Naive thymus-derived CD4-positive, alpha-beta T cell (primary cell): ENCODE data around the gene NTMT1. TPM values are rescaled to one million over a fixed set of nuclear protein-coding genes. Genes with fewer than 3 reads are reported as not detected.

Experiments used
- ATAC-seq: fragments of 150-1000 bp; cut with Tn5 transposase; 2 replicates; pipeline ENCODE4 v1.10.0; 2021; ENCODE audit warnings: mild to moderate bottlenecking, moderate library complexity
- CTCF ChIA-PET: fragments of 350-600 bp; sonication (Branson Sonifier 250); formaldehyde crosslinking; loops from one replicate; lab custom pipeline; 2021; ENCODE audit warnings: antibody characterized with exemption; lab: Charles Lee
- POLR2A ChIA-PET: fragments of 350-600 bp; sonication (Branson Sonifier 250); formaldehyde crosslinking; loops from one replicate; lab custom pipeline; 2021; ENCODE audit warnings: antibody characterized with exemption, inconsistent platforms; lab: Charles Lee
- DNase-seq, 9 donors: peaks; one replicate each; pipeline versions ENCODE4 v3.0.0 to v3.0.0-alpha.2; 2020 to 2022; ENCODE audit warnings: mixed read lengths in 1 of 9
- H3K27ac ChIP-seq: one replicate; pipeline ENCODE4 v1.7.0; 2013; ENCODE audit warnings: mild to moderate bottlenecking, low read depth, low read length, moderate library complexity
- H3K27me3 ChIP-seq, 2 donors: one replicate each; pipeline ENCODE4 v1.7.0; 2013; ENCODE audit warnings: low read length in 2 of 2, mild to moderate bottlenecking in 2 of 2, moderate library complexity in 2 of 2; ENCODE audit not compliant: control insufficient read depth in 2 of 2, insufficient read depth in 2 of 2
- H3K36me3 ChIP-seq, 3 experiments: 1 replicate in 2 of 3; 2 replicates in 1 of 3; pipeline ENCODE4 v1.7.0; 2013; ENCODE audit warnings: low read length in 3 of 3, mild to moderate bottlenecking in 3 of 3, moderate library complexity in 1 of 3; ENCODE audit not compliant: insufficient read depth in 3 of 3, control insufficient read depth in 2 of 3
- H3K4me1 ChIP-seq, 2 donors: one replicate each; pipeline ENCODE4 v1.7.0; 2013; ENCODE audit warnings: low read length in 2 of 2, mild to moderate bottlenecking in 2 of 2, moderate library complexity in 1 of 2; ENCODE audit not compliant: control insufficient read depth in 2 of 2, insufficient read depth in 2 of 2
- H3K4me3 ChIP-seq: 2 replicates; pipeline ENCODE4 v1.7.0; 2013; ENCODE audit warnings: mild to moderate bottlenecking, low read length
- H3K9me3 ChIP-seq, 3 experiments: 1 replicate in 2 of 3; 2 replicates in 1 of 3; pipeline ENCODE4 v1.7.0; 2013; ENCODE audit warnings: low read length in 3 of 3; ENCODE audit not compliant: control insufficient read depth in 2 of 3
- H3K27ac Mint-ChIP-seq, 9 donors: one replicate each; pipeline ENCODE4 v1.8.0; 2020 to 2022; ENCODE audit warnings: mixed read lengths in 9 of 9, mild to moderate bottlenecking in 8 of 9, moderate library complexity in 5 of 9, inconsistent platforms in 2 of 9
- H3K27me3 Mint-ChIP-seq, 5 donors: one replicate each; pipeline ENCODE4 v1.8.0; 2021 to 2022; ENCODE audit warnings: mixed read lengths in 5 of 5, mild to moderate bottlenecking in 1 of 5
- H3K36me3 Mint-ChIP-seq, 5 donors: one replicate each; pipeline ENCODE4 v1.8.0; 2020 to 2022; ENCODE audit warnings: mixed read lengths in 5 of 5, mild to moderate bottlenecking in 3 of 5, inconsistent platforms in 1 of 5
- H3K4me1 Mint-ChIP-seq, 7 donors: one replicate each; pipeline ENCODE4 v1.8.0; 2020 to 2022; ENCODE audit warnings: mixed read lengths in 7 of 7, mild to moderate bottlenecking in 3 of 7, inconsistent platforms in 1 of 7
- H3K4me3 Mint-ChIP-seq, 10 donors: one replicate each; pipeline ENCODE4 v1.8.0; 2020 to 2022; ENCODE audit warnings: mild to moderate bottlenecking in 10 of 10, mixed read lengths in 10 of 10, moderate library complexity in 6 of 10, inconsistent platforms in 2 of 10
- H3K9me3 Mint-ChIP-seq, 11 donors: one replicate each; pipeline ENCODE4 v1.8.0; 2020 to 2022; ENCODE audit warnings: mixed read lengths in 11 of 11, mild to moderate bottlenecking in 4 of 11, inconsistent platforms in 1 of 11, moderate library complexity in 1 of 11
- intact Hi-C, 2 donors: fragments of 100-400 bp; cut with micrococcal nuclease; formaldehyde crosslinking; loops; one replicate each; pipeline ENCODE4 v1.15.1; 2023
- polyA plus RNA-seq, 2 donors: library from polyadenylated mRNA; unstranded; fragments of 300-500 nt; fragmentation: Illumina TruSeq; gene quantifications; one replicate each; pipeline ENCODE4 v1.2.3, GENCODE V29; 2021
- total RNA-seq, 6 experiments: library from RNA in 5 of 6; stranded (reverse) in 5 of 6; gene quantifications; 1 replicate in 5 of 6; 2 replicates in 1 of 6; pipeline ENCODE4 v1.2.3 and lab custom pipeline; 2021 to 2026

The NTMT1 gene
- total and polyA plus RNA-seq, 7 experiments from 2014 or later: 31.0 to 58.9 (median 43.7) TPM

DNA sequence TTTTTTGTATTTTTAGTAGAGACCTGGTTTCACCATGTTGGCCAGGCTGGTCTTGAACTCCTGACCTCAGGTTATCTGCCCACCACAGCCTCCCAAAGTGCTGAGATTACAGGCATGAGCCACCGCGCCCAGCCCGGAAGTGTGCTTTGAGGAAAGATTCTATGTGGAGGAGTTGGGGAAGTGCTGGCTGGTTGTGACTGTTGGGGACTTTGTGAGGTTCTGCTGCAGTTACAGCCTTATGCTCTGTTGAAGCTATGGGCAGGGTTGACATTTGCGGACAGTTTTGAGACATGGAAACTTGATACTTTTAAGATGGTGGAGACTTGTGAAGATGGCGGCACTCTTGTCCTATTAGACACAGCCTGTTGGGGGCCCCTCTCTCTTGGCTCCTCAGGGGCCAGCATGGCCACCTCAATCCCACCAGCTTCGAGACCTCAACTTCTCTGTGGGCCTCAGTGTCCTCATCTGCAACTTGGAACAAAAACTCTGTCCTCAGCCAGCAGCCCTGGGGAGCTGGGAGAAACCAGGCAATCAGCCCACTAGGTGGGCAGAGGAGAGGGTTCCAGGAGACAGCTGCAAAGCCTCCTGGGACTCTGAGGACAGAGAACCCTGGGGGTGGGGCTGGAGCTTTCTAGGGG, 29.9 kb upstream of the NTMT1 start:
- Mint-ChIP-seq H3K4me3 (peak overlapping the region; percentile 15 to 77 (median 40)), H3K36me3 (peaks cover 0 to 2% (median 0%) of the 10 kb centered on the region in 5 donors), H3K4me1 (peaks cover 13 to 42% (median 20%) of the 10 kb centered on the region in 7 donors), H3K27me3 (peaks cover 0 to 8% (median 5%) of the 10 kb centered on the region in 5 donors), H3K9me3 (no peaks in the 10 kb centered on the region), H3K27ac (peak overlapping the region in 5 of 9 donors; percentile 26 to 70 (median 38))
- Histone ChIP-seq H3K27ac (no peak overlapping the region), H3K4me3 (no peak overlapping the region), H3K4me1 (peaks cover 10% of the 10 kb centered on the region in 2 donors), H3K36me3 (no peaks in the 10 kb centered on the region), H3K27me3 (no peaks in the 10 kb centered on the region), H3K9me3 (no peaks in the 10 kb centered on the region)
- DNase-seq (no peak), ATAC-seq (peak; percentile 24)
- POLR2A ChIA-PET: interaction anchor here (0.7 kb wide), 1 partner anchor 287 kb away, joined by 4 read pairs; no protein-coding TSS in a partner anchor
- intact Hi-C loops: loop anchor here in 1 of 2 donors (2.0 kb wide), 1 partner anchor 15 kb away; no protein-coding TSS in a partner anchor
- CTCF ChIA-PET: interaction anchor here (0.6 to 1.2 kb wide), 4 partner anchors 13 to 464 kb away, joined by 3 read pairs; partner anchors contain the start of gene C9orf50

DNA sequence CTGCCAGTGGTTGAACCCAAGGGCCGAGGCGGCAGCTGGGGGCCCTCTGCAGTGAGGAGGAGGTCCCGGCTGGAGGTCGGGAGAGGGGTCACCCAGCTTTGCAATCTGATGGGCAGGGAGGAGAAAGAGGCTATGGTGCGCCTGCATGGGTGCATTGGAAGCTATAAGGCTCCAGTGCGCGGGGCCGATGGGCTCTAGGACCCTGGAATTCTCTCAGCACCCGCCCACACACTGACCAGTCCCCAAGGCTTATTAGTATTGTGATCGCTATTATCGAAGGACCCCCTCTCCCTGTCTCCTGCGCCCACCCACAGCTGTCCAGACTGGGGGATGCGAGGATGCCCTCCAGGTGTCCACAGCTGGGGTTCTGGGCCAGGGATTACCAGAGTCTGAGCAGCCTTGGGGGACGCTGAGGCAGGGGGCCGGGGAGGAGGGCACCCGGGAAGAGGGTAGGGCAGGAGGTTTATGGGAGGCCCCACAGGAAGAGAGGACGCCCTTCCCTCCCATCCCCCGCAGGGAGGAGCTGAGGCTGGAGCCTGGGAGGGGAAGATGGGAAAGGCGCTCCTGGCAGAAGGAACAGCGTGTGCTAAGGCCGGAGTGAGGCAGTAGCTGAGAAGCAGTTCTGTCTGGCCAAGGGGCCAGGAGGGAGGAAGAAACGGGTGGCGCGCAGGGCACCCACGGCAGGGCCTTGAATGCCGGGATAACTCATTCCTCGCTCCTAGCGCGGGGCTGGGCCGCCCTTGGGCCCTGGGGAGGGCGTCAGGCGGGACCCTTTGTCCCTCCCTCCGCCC, 29.2 kb upstream of the NTMT1 start:
- CTCF ChIA-PET: interaction anchor here (0.6 to 1.2 kb wide), 5 partner anchors 13 to 465 kb away, joined by 3 read pairs; partner anchors contain the start of gene C9orf50
- Mint-ChIP-seq H3K9me3 (no peaks in the 10 kb centered on the region), H3K36me3 (peaks cover 0 to 2% (median 0%) of the 10 kb centered on the region in 5 donors), H3K4me3 (peak overlapping the region in 8 of 10 donors; percentile 29 to 77 (median 49)), H3K27ac (peak overlapping the region in 2 of 9 donors; percentile 29 to 58), H3K27me3 (peaks cover 0 to 8% (median 5%) of the 10 kb centered on the region in 5 donors), H3K4me1 (peaks cover 13 to 42% (median 20%) of the 10 kb centered on the region in 7 donors)
- H3K4me1 ChIP-seq: peaks cover 10% of the 10 kb centered on the region in 2 donors
- no peaks in the 10 kb centered on the region for H3K27me3 ChIP-seq
- ATAC-seq: no peak
- no peak overlapping the region for H3K27ac ChIP-seq
- no peaks in the 10 kb centered on the region for H3K9me3 ChIP-seq
- no peak overlapping the region for H3K4me3 ChIP-seq
- H3K36me3 ChIP-seq: no peaks in the 10 kb centered on the region
- no peak for DNase-seq
- intact Hi-C loops: loop anchor here in 1 of 2 donors (2.0 kb wide), 1 partner anchor 16 kb away; no protein-coding TSS in a partner anchor
- POLR2A ChIA-PET: interaction anchor here (0.8 to 1.7 kb wide), 2 partner anchors 10 to 419 kb away, joined by 3 to 5 read pairs; partner anchors contain the start of gene IER5L

DNA sequence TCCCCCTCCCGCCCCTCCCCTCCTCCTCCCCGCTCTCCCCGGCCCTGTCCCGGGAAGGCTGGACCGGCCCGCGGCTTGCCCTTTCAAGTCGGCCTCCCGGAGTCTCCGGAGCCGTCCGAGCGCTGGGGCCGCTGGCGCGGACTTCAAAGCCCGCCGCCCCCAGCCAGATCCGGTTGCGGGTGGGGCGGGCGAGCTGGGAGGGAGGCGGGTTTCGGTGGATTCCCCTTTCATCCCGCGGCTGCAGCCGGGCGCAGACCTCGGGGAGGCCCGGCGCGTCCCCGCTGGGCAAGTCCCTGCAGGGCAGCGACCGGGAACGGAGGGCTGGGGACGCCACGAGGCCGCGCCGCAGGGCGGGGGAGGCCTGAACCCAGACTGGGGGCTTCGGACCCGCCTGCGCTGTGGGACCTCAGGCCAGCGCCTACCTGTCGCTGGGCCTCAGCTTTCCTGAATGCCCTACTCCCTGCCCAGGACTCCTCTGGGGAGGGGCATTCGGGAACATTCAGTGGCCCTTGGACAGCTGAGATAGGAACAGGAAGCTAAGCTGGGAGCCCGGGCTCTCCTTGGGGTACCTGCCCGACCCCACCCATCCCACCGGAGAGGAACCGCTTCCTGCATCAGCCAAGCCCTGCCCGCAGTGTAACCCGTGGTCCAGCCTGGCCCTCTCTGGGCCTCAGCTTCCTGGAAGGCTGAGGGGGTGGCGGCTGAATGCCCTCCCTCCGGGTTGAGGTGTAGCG, 28.4 kb upstream of the NTMT1 start:
- H3K4me3 Mint-ChIP-seq: peak overlapping the region; percentile 54 to 77 (median 67)
- no peaks in the 10 kb centered on the region for H3K9me3 Mint-ChIP-seq
- intact Hi-C loops: loop anchor here in 1 of 2 donors (2.0 kb wide), 1 partner anchor 17 kb away; no protein-coding TSS in a partner anchor
- H3K27ac Mint-ChIP-seq: peak overlapping the region in 5 of 9 donors; percentile 31 to 76 (median 61)
- peak; percentile 72 for ATAC-seq
- H3K27ac ChIP-seq: no peak overlapping the region
- H3K36me3 ChIP-seq: no peaks in the 10 kb centered on the region
- ChIA-PET POLR2A (interaction anchor here (0.8 to 1.7 kb wide), 3 partner anchors 10 to 420 kb away, joined by 3 to 5 read pairs (median 4); partner anchors contain the start of gene IER5L), CTCF (interaction anchor here (0.8 to 1.0 kb wide), 3 partner anchors 19 to 466 kb away, joined by 3 read pairs; no protein-coding TSS in a partner anchor)
- H3K27me3 Mint-ChIP-seq: peaks cover 0 to 8% (median 5%) of the 10 kb centered on the region in 5 donors
- DNase-seq: peak in 1 of 9 donors; percentile 68
- no peaks in the 10 kb centered on the region for H3K27me3 ChIP-seq
- peak overlapping the region; percentile 46 for H3K4me3 ChIP-seq
- H3K4me1 Mint-ChIP-seq: peaks cover 13 to 46% (median 20%) of the 10 kb centered on the region in 7 donors
- peaks cover 10% of the 10 kb centered on the region in 2 donors for H3K4me1 ChIP-seq
- H3K9me3 ChIP-seq: no peaks in the 10 kb centered on the region
- peaks cover 0 to 2% (median 0%) of the 10 kb centered on the region in 5 donors for H3K36me3 Mint-ChIP-seq

DNA sequence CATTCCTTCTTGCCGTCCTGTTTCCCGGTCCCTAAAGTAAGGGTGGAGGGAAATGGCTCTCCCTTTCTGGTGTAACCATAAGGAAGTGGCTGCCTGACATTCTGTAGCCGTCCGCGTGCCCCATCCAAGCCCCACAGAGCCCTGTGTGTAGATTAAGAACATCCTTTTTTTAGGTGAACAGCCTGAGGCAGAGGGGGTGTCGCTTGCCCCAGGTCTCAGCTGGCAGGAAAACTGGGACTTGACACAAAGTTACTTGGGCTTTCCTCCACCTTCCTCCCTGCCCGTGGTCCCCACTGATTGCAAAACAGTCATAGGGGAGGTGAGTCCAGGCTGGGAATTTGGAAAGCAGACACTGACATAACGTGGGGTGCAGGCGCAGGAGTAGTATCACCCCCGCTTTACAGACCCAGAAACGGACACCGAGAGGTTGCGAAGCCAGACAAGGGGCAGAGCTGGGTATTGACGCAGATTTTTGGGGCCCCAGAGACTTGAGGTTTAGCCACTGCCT, 27.8 kb upstream of the NTMT1 start:
- intact Hi-C loops: no loop called here
- peaks cover 10% of the 10 kb centered on the region in 2 donors for H3K4me1 ChIP-seq

DNA sequence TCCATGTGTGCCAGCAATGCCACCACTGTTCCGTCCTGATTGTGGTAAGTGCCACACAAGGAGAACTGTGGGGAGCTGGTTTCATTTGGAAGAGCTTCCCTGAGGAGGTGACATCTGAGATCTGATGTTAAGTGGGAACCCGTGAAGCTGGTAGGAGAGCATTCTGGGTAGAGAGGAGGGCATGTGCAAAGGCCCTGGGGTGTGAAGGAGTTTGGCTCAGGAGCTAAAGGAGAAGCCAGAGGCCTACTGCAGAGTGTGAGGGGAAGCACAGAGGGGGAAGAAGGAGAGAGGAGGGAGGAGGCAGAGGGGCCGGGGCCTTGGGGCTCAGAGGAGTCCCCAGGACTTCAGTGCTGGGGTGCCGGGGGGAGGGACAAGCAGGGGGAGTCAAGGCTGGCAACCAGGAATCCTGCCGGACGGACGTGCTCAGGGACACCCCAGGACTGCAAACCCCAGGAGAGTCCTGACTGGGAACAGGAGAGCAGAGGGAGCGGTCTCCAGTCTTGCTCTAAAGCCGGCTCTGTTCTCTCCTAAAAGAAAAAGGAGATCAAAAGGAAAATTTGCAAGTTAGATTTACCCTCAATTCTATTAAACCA, 24.8 kb upstream of the NTMT1 start:
- Histone ChIP-seq H3K36me3 (no peaks in the 10 kb centered on the region), H3K27ac (no peak overlapping the region), H3K4me1 (peaks cover 14 to 19% of the 10 kb centered on the region in 2 donors), H3K27me3 (no peaks in the 10 kb centered on the region), H3K9me3 (no peaks in the 10 kb centered on the region), H3K4me3 (no peak overlapping the region)
- Mint-ChIP-seq H3K4me3 (no peak overlapping the region), H3K27ac (no peak overlapping the region), H3K9me3 (no peaks in the 10 kb centered on the region), H3K36me3 (peaks cover 0 to 2% (median 0%) of the 10 kb centered on the region in 5 donors), H3K4me1 (peaks cover 16 to 48% (median 22%) of the 10 kb centered on the region in 7 donors), H3K27me3 (peaks cover 0 to 8% (median 5%) of the 10 kb centered on the region in 5 donors)
- intact Hi-C loops: no loop called here
- DNase-seq (no peak), ATAC-seq (no peak)
- POLR2A ChIA-PET: no interaction called here
- CTCF ChIA-PET: no interaction called here

More for the DNA sequence above, 27.8 kb upstream of the NTMT1 start:
- ChIA-PET CTCF (interaction anchor here (0.8 kb wide), 1 partner anchor 459 kb away, joined by 3 read pairs; no protein-coding TSS in a partner anchor), POLR2A (interaction anchor here (0.6 to 1.7 kb wide), 4 partner anchors 11 to 542 kb away, joined by 3 to 5 read pairs (median 4); partner anchors contain the start of gene IER5L)
- H3K36me3 Mint-ChIP-seq: peaks cover 0 to 2% (median 0%) of the 10 kb centered on the region in 5 donors
- no peaks in the 10 kb centered on the region for H3K36me3 ChIP-seq
- H3K9me3 ChIP-seq: no peaks in the 10 kb centered on the region
- DNase-seq (no peak), ATAC-seq (peak; percentile 20)
- no peak overlapping the region for H3K27ac ChIP-seq
- peak overlapping the region in 6 of 9 donors; percentile 4 to 76 (median 58) for H3K27ac Mint-ChIP-seq
- H3K4me1 Mint-ChIP-seq: peaks cover 13 to 47% (median 20%) of the 10 kb centered on the region in 7 donors
- H3K4me3 ChIP-seq: peak overlapping the region; percentile 46
- H3K9me3 Mint-ChIP-seq: no peaks in the 10 kb centered on the region
- H3K27me3 Mint-ChIP-seq: peaks cover 0 to 8% (median 5%) of the 10 kb centered on the region in 5 donors
- H3K4me3 Mint-ChIP-seq: peak overlapping the region; percentile 54 to 76 (median 67)
- no peaks in the 10 kb centered on the region for H3K27me3 ChIP-seq
